NCI-H82 treated with DMSO at 0.1 percent for 48 hours (cell line): ENCODE data around the gene NPR2.

Experiments used
- DNase-seq: peaks from one replicate; lab custom pipeline; 2025; ENCODE audit not compliant: unreplicated experiment; lab: John Stamatoyannopoulos, UW

Gene NPR2

GRCh38 chr9:35852876-35853865 is 61.8 kb downstream of the NPR2 start:
- DNase-seq: no peak

- DNase-seq: no peak
Measured at GRCh38 chr9:35854091-35854762, 62.8 kb downstream of the NPR2 start.

GRCh38 chr9:35856206-35856605 is 64.8 kb downstream of the NPR2 start:
- DNase-seq: no peak

- DNase-seq: no peak
Measured at GRCh38 chr9:35856882-35857281, 65.5 kb downstream of the NPR2 start.

- no peak for DNase-seq
Measured at GRCh38 chr9:35858458-35858857, 67.1 kb downstream of the NPR2 start.
